ENCODE results near the gene TSEN54. TPM values are rescaled to one million over a fixed set of nuclear protein-coding genes. Genes with fewer than 3 reads are reported as not detected.

Gene TSEN54
- total RNA-seq, 1 donor from 2014 or later, result 21.0 TPM

DNA sequence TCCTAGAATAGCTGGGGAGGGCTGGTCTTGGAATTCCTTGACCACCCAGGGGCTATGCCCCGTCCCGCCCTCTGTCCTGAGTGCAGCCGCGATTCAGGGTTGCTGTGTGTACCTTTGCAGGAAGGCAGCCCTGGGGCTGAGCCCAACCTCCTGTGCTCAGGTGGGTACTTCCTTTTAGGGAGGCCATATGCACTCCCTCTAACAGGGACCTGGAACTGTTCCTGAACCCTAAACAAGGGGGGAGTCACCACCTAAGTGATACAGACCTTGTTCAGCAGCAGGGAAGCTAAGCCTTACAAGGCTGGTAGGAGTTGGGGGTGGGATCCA is 33.8 kb downstream of the TSEN54 start:
- no peaks in the 10 kb centered on the region for H3K9me3 Mint-ChIP-seq
- H3K27me3 Mint-ChIP-seq, result no peaks in the 10 kb centered on the region
- H3K4me1 Mint-ChIP-seq, result no peaks in the 10 kb centered on the region
- ATAC-seq (ENCODE audit: low read depth), result no peak
- TF ChIP-seq, protein P1, sequence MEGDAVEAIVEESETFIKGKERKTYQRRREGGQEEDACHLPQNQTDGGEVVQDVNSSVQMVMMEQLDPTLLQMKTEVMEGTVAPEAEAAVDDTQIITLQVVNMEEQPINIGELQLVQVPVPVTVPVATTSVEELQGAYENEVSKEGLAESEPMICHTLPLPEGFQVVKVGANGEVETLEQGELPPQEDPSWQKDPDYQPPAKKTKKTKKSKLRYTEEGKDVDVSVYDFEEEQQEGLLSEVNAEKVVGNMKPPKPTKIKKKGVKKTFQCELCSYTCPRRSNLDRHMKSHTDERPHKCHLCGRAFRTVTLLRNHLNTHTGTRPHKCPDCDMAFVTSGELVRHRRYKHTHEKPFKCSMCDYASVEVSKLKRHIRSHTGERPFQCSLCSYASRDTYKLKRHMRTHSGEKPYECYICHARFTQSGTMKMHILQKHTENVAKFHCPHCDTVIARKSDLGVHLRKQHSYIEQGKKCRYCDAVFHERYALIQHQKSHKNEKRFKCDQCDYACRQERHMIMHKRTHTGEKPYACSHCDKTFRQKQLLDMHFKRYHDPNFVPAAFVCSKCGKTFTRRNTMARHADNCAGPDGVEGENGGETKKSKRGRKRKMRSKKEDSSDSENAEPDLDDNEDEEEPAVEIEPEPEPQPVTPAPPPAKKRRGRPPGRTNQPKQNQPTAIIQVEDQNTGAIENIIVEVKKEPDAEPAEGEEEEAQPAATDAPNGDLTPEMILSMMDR (IDR thresholded peaks at IDR 0.05), result no peak
- ChIA-PET POLR2A (no interaction called here), CTCF (no interaction called here)
- DNase-seq, result no peak
- H3K36me3 Mint-ChIP-seq (ENCODE audit: low read depth), result peaks cover 5% of the 10 kb centered on the region
- intact Hi-C loops (cut with micrococcal nuclease), result no loop called here
- H3K4me3 Mint-ChIP-seq, result no peak overlapping the region
- no peak overlapping the region for H3K27ac Mint-ChIP-seq

- intact Hi-C loops (cut with micrococcal nuclease), result no loop called here
- ChIA-PET POLR2A (interaction anchor here (0.6 kb wide), 1 partner anchor 21 kb away, joined by 4 read pairs; no protein-coding TSS in a partner anchor), CTCF (no interaction called here)
- no peak overlapping the region for H3K4me3 Mint-ChIP-seq
- H3K27me3 Mint-ChIP-seq, result no peaks in the 10 kb centered on the region
- no peaks in the 10 kb centered on the region for H3K9me3 Mint-ChIP-seq
- H3K4me1 Mint-ChIP-seq, result no peaks in the 10 kb centered on the region
- TF ChIP-seq, protein P1 (IDR thresholded peaks at IDR 0.05), result no peak
- no peak overlapping the region for H3K27ac Mint-ChIP-seq
- peaks cover 4% of the 10 kb centered on the region for H3K36me3 Mint-ChIP-seq (ENCODE audit: low read depth)
- no peak for ATAC-seq (ENCODE audit: low read depth)
- DNase-seq, result no peak
These were observed 34.9 kb downstream of the TSEN54 start for GRCh38 chr17:75551266-75551665.

DNA sequence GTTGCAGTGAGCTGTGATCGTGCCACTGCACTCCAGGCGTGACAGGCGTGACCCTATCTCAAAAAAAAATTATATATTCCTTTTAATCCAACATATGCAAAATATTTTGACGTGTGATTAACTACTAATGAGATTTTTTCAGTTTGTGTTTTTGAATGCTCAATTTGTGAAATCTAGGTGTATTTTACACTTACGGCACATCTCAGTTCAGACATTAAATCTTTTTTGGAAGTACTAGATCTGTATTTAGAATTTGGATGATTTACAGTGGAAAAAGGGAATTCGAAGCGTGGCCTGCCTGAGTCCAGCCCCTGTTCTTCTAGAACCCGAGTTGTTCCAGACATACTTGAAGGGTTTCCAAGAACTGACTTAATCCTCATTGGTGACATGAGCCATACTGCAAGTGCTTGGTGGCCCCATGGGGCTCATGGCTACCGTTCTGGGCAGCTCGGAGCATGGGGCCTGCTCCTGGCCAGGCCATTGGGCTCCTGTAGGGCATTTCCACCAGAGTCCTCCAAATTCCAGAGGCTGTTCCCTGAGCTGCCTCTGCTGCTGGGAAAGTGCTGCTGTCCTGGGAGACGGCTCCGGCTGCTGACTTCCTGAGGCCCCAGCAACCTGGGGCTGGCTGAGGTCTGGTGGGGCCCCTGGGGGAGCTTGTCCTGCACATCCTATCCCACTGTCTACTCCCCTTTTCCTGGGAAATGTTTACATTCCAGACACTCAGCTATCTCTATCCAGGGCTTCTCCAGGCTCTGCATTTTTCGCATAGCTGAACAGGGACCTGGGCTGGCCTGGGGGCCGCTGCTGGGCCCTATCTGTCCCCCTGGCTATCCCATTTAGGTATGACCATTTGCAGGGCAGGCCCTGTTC is 36.3 kb downstream of the TSEN54 start:
- ATAC-seq (ENCODE audit: low read depth), result no peak
- TF ChIP-seq, protein P1 (IDR thresholded peaks at IDR 0.05), result no peak
- DNase-seq, result no peak
- Mint-ChIP-seq H3K4me1 (no peaks in the 10 kb centered on the region), H3K36me3 (ENCODE audit: low read depth) (peaks cover 2% of the 10 kb centered on the region), H3K27ac (no peak overlapping the region), H3K27me3 (no peaks in the 10 kb centered on the region), H3K9me3 (no peaks in the 10 kb centered on the region), H3K4me3 (no peak overlapping the region)
- intact Hi-C loops (cut with micrococcal nuclease), result no loop called here
- ChIA-PET POLR2A (no interaction called here), CTCF (no interaction called here)

GRCh38 chr17:75553295-75554110 is 37.2 kb downstream of the TSEN54 start:
- no peaks in the 10 kb centered on the region for H3K36me3 Mint-ChIP-seq (ENCODE audit: low read depth)
- intact Hi-C loops (cut with micrococcal nuclease), result no loop called here
- ChIA-PET POLR2A (interaction anchor here (0.7 kb wide), 1 partner anchor 18 kb away, joined by 10 read pairs; no protein-coding TSS in a partner anchor), CTCF (no interaction called here)
- DNase-seq (no peak), ATAC-seq (ENCODE audit: low read depth) (no peak)
- no peak overlapping the region for H3K4me3 Mint-ChIP-seq
- H3K27ac Mint-ChIP-seq, result no peak overlapping the region
- H3K4me1 Mint-ChIP-seq, result no peaks in the 10 kb centered on the region
- TF ChIP-seq, protein P1 (IDR thresholded peaks at IDR 0.05), result no peak
- no peaks in the 10 kb centered on the region for H3K9me3 Mint-ChIP-seq
- no peaks in the 10 kb centered on the region for H3K27me3 Mint-ChIP-seq

GRCh38 chr17:75555679-75556153 is 39.4 kb downstream of the TSEN54 start:
- DNase-seq (no peak), ATAC-seq (ENCODE audit: low read depth) (no peak)
- ChIA-PET POLR2A (no interaction called here), CTCF (no interaction called here)
- H3K27ac Mint-ChIP-seq, result no peak overlapping the region
- H3K27me3 Mint-ChIP-seq, result no peaks in the 10 kb centered on the region
- H3K36me3 Mint-ChIP-seq (ENCODE audit: low read depth), result peaks cover 3% of the 10 kb centered on the region
- TF ChIP-seq, protein P1 (IDR thresholded peaks at IDR 0.05), result no peak
- no peaks in the 10 kb centered on the region for H3K9me3 Mint-ChIP-seq
- H3K4me3 Mint-ChIP-seq, result no peak overlapping the region
- intact Hi-C loops (cut with micrococcal nuclease), result no loop called here
- no peaks in the 10 kb centered on the region for H3K4me1 Mint-ChIP-seq
